DMS53 treated with DMSO at 0.1 percent for 48 hours (cell line): Measurements from ENCODE around the gene ASB15.
A peak's percentile ranks its signal among the peaks of the same experiment; 100 is the strongest.
"Not testable (repeated sequence)": the region's sequence is repeated elsewhere in the genome, so short reads cannot be mapped to it uniquely, and the experiment has no call there.

Source experiments
- DNase-seq: peaks from one replicate; lab custom pipeline; 2025; ENCODE audit not compliant: unreplicated experiment; lab: John Stamatoyannopoulos, UW

Gene ASB15

GRCh38 chr7:123601530-123601929, at the start of gene ASB15:
ASB15 (plus strand) TSS chr7:123601821; CDS start chr7:123614503, 12,682 bp downstream.
- no peak for DNase-seq

DNA sequence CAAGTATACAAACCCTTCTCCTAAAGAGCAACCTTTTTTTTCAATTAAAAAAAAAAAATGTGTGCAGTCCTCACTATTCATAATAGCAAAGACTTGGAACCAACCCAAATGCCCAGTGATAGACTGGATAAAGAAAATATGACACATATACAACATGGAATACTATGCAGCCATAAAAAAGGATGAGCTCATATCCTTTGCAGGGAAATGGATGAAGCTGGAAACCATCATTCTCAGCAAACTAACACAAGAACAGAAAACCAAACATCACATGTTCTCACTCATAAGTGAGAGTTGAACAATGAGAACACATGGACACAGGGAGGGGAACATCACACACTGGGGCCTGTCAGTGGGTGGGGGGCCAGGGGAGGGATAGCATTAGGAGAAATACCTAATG, 49.5 kb upstream of the ASB15 start:
- DNase-seq: not testable (repeated sequence)

DNA sequence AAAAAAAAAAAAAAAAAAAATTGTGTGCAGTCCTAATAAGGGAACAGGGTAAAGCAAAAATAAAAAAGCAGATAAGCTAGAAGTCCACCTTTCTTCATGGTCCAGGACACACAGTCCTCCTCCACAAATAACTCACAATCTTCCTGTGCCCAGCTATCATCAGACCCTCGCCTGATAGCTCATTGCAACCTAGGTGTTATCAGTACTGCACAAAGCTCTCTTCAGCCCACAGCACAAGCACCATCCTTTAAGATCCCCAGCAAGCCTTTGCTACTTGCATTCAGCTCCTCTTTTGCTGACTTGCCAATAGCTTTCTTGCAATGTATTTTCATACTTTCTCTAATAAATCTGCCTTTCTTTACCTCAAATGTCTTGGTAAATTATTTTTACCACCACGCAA, 49.0 kb upstream of the ASB15 start:
- no peak for DNase-seq

DNA sequence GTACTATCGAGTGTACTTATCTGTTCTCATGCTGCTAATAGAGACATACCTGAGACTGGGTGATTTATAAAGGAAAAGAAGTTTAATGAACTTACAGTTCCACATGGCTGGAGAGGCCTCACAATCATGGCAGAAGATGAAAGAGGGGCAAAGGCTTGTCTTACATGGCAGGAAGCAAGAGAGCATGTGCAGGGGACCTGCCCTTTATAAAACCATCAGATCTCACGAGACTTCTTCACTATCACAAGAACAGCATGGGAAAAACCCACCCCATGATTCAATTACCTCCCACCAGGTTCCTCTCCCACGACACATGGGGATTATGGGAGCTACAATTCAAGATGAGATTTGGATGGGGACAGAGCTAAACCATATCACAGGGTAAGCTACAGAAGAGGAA, 48.5 kb upstream of the ASB15 start:
- DNase-seq: no peak

GRCh38 chr7:123555484-123555883, 46.1 kb upstream of the ASB15 start:
- DNase-seq: no peak

DNA sequence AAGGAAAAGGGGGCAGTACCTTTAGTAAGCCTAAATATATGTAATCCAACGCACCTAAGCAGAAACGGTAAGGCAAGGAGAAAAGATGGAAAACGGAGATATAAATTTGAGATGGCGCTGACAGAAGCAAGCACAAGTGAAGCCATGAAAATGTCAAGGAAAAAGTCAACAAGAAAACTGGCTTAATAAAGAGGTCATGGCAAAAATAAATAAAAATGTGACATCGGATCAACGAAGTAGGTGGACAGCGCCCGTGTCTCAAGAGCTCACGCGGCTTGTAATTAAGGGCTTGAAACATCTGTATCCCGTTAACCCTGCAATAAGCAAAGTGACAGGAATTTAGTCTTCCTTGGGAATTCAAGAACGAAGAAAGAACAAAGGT, 44.6 kb upstream of the ASB15 start:
- no peak for DNase-seq

DNA sequence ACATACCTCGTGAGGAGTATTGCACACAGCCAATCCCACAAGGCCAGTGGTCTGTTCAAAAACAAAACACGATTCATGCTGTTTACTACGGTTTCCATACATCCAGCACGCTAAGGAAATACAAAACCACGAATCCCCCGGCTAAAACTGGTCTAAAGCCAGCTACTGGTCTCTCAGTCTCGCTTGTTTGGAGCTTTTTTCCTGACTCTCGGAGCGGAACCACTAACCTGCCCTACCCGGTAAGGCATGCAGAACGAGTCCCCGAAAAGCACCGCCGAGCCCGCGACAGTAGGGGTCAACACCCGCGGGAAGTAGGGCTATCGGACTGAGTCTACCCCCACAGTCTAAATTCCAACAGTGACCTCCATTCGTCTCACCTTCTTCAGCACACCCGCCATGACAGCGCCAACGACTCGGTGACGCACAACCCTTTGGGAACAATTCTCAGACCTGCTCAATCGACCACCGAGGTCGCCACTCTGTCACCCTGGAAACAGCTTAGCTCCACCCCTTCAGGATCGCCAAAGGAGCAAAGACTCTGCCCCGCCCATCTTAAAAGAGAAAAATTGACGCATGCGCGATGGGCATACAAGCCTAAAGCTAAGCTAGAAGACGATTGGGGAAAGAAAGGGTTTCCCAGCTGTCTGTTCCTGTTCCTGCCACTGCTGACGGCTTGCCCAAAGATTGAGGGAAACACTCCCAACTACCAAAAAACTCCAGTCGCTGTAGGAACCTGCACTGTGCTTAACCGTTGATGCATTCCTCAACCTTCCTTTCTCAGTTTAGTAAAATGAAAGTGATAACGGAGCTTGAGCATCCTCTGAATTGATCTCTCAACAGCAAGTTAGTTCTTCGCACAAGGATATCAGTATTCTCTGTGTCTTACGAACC, 44.0 kb upstream of the ASB15 start, which contains the start of gene NDUFA5:
Gene NDUFA5, minus strand, starts transcription at position 421 of the 891 bp plus-strand sequence. Its CDS starts 23 bp downstream, at position 398.
- peak; percentile 99 for DNase-seq

GRCh38 chr7:123558289-123558874, 43.2 kb upstream of the ASB15 start:
- DNase-seq: no peak

DNA sequence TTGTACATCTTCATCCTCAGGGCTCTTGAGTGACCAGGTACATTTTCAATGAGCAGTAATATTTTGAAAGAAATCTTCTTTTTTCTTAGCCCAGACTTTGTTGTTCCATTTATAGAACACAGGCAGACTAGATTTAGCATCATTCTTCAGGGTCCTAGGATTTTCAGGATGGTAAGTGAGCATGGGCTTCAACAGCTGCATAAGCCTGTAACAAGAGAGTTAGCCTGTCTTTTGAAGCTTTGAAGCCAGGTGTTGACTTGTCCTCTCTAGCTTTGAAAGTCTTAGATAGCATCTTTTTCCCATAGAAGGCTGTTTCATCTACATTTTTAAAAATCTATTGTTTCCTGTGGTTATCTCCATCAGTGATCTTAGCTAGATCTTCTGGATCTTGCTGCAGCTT, 39.5 kb upstream of the ASB15 start:
- DNase-seq: no peak

DNA sequence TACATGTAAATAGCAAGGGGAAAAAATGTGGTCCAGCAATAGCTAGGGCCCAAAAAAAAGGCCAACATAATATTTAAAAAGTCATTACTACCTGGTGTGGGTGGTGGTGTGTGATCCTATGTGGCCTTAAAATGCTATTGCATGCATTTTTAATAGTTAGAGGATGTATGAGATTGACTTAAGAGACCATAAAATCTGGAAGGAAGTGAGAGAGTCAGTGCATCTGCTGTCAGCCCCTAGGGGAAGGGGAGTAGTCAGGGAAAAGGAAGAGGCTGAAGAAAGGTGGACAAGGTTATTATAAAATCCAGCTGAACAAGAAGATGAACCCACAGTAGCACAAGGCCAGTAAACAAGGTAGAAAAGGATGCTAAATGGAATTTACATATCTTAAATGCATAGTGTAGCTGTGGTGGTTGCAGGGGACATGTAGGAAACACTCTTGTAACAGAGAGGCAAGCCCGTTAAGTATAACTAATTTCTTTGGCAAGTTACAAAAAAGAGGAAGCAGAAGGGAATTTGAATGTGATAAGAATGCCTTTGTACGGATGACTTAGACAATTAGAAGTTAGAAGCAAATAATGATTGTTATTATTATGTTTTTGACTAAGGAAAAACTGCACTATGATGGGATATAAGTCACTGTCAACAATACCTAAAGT, 32.1 kb upstream of the ASB15 start:
- DNase-seq: no peak

DNA sequence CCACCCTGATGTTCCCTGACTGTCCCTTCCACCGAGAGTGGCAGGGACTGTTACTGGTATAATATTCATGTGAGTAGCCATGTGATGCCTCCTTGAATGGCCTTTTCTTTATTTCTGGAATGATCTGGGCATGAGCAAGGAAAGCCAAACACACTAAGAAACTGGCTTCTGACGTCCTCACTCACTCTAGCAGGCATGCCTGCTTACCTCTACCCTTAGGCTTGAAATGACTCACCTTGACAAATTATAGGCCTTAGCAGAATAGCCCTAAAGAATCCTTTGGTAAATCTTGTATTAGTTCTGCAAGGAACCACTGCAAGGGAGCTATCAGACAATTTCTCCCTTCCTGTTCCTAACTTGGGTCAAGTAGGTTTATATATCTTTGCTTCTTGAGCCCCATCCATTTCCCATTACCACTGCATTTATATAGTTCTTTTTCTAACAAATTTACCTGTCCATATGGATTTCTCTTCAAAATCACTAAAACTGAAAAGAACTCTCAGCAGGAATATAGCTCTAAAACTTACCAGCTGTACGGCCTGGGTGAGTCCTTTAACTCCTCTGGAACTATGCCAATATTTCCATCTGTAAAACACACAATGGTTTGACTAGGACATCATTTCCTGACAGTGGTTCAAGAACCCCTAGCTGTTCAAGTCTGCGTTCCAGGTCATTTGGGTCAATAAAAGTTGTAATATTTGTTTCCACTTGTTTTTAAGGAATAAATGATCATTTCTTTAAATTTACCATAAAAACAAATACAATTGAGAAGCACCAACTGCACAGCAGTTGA, 31.0 kb upstream of the ASB15 start:
- DNase-seq: no peak

DNA sequence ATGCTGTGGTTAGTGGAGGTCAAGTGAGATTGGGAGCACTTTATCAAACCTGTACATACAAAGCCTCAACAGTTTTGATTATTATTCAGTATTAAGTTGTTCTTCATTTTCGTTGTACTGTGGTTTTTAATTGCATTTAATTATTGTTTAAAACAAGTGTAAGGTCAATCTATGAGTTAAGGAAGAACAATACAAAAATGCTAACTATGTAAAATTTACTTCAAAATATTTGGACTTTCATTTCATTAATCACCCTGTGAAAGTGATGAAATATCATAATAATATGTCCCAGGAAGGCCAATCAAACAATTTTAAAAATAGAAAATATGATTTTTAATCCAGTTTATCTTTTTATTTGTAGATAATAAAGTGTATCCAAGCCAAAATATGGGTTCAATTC, 30.4 kb upstream of the ASB15 start:
- no peak for DNase-seq

- no peak for DNase-seq
Observed at GRCh38 chr7:123571684-123572083, 29.9 kb upstream of the ASB15 start.

DNA sequence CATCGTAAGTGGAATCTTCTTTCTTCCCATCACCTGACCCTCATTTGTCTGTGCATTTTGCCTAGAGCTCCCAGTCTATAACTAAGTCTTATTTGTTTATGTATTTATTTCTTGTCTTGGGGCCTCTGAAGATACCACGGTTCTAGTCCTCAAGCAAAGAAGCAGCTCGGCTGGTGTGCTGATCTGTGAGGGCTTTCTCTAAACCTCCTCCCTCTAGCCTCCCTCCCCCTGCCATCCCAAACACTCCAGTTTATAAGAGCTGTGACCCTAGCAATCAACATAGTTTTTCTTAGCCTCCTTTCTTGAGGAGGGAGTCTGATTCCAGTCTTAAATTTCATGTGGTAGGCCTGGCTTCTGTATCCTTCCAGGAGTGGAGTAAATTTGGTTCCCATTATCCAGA, 28.3 kb upstream of the ASB15 start:
- DNase-seq: no peak

GRCh38 chr7:123573896-123574467, 27.6 kb upstream of the ASB15 start:
- no peak for DNase-seq

DNA sequence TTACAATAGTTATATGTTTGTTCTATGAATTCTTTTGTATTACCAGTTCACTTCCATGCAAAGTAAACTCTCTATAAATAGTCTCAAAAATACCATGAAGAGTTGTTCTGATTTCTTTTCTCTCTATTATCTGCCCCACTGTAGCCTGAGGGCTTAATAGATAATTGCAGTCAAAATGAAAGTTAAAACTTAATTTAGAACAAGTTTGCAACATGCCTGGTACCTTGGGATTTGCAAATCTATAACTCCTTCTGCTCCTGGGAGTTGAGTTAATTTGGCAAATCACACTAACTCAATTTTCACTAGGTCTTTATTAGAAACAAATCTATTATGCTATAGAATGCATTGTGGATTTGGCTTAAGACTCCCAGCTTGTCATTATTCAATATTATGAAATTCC, 22.2 kb upstream of the ASB15 start:
- no peak for DNase-seq

DNA sequence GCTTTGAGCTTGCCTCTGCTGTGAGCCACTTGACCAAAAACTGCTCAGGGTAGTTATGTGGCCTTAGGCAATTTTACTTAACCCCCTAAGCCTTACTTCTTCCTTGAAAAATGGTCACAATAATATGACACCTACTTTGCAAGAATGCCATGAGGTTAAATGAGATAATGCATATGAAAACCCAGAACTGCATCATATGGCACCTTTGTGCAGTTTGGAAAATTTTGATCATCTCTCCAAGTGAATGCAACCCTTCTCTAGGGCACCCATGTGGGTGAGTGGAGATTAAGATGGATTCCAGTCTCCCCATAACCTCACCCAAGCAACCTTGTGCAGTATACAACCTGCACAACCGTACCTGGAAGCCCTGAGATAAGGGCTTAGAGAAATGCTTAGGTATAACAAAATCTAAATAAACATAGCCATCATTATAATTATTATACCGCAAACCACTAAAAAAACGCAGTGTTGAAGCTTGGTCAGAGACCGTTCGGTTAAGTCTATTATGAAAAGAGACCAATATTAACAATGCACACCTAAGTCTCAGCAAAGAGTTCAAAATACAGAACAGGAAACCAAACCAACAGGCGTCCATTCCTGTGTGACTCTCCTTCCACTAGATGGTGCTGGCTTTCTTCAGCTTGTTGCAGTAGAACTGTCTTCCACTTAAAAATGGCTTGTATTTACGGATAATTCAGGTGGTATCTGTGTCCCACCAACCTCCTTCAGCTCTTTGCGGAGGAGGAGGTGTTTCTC, 21.0 kb upstream of the ASB15 start:
- peak; percentile 61 for DNase-seq

- DNase-seq: no peak
Observed at GRCh38 chr7:123581162-123581459, 20.5 kb upstream of the ASB15 start.

- DNase-seq: no peak
Observed at GRCh38 chr7:123583821-123584220, 17.8 kb upstream of the ASB15 start.

- DNase-seq: no peak
Observed at GRCh38 chr7:123588376-123588775, 13.2 kb upstream of the ASB15 start.
